Coronary artery (tissue), 2 donors: ENCODE data around the gene NFKBIE.

Source experiments
- DNase-seq: peaks from one replicate; pipeline ENCODE4 v3.0.0-alpha.2; 2017; ENCODE audit warnings: low spot score
- H3K27ac ChIP-seq, 2 donors: fragments of 200-600 bp; sonication (generic); one replicate each; pipeline ENCODE4 v1.5.1; 2016 to 2019
- H3K4me3 ChIP-seq: fragments of 200-600 bp; sonication (generic); 2 replicates; pipeline ENCODE4 v1.5.1; 2016; ENCODE audit warnings: mild to moderate bottlenecking, moderate library complexity
- TF ChIP-seq, protein P1 (sequence below): fragments of 200-600 bp; sonication (generic); IDR thresholded peaks from one replicate; pipeline ENCODE4 v1.5.1; 2019; ENCODE audit warnings: antibody characterized with exemption

Gene NFKBIE

GRCh38 chr6:44257025-44257752, 8.2 kb downstream of the NFKBIE start, which contains the start of gene SLC35B2:
SLC35B2 (minus strand) TSS chr6:44257528; CDS start chr6:44257410, 118 bp downstream.
- TF ChIP-seq, protein P1, sequence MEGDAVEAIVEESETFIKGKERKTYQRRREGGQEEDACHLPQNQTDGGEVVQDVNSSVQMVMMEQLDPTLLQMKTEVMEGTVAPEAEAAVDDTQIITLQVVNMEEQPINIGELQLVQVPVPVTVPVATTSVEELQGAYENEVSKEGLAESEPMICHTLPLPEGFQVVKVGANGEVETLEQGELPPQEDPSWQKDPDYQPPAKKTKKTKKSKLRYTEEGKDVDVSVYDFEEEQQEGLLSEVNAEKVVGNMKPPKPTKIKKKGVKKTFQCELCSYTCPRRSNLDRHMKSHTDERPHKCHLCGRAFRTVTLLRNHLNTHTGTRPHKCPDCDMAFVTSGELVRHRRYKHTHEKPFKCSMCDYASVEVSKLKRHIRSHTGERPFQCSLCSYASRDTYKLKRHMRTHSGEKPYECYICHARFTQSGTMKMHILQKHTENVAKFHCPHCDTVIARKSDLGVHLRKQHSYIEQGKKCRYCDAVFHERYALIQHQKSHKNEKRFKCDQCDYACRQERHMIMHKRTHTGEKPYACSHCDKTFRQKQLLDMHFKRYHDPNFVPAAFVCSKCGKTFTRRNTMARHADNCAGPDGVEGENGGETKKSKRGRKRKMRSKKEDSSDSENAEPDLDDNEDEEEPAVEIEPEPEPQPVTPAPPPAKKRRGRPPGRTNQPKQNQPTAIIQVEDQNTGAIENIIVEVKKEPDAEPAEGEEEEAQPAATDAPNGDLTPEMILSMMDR, result peak; percentile 83
- H3K4me3 ChIP-seq, result peak within 1 kb of the TSS; percentile 87
- H3K27ac ChIP-seq, result peak within 1 kb of the TSS; percentile 84 to 86
- no peak for DNase-seq

DNA sequence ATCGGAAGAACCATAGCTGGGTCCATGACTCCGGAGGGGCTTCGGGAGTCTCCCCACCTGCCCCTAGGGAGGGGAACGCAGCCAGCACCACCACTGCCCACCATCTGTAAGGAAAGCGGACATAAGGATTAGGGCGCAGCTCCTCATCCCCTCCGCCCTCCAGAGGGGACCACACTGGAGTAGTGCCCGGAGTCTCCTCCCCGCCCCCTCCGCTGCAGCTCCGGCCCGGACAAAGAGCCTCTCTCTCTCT, 8.7 kb downstream of the NFKBIE start:
- no peak for DNase-seq
- TF ChIP-seq, protein P1, result no peak
- Histone ChIP-seq H3K4me3 (peak overlapping the region; percentile 87), H3K27ac (peak overlapping the region; percentile 84 to 86)

- DNase-seq, result no peak
- Histone ChIP-seq H3K4me3 (peak overlapping the region; percentile 87), H3K27ac (peak overlapping the region; percentile 84 to 86)
- TF ChIP-seq, protein P1, result no peak
Observed at GRCh38 chr6:44255871-44256774, 9.2 kb downstream of the NFKBIE start.

- Histone ChIP-seq H3K4me3 (no peak overlapping the region), H3K27ac (no peak overlapping the region)
- DNase-seq, result no peak
- TF ChIP-seq, protein P1, result no peak
Observed at GRCh38 chr6:44255105-44255808, 10.1 kb downstream of the NFKBIE start.

- H3K27ac ChIP-seq, result no peak overlapping the region
- DNase-seq, result no peak
Observed at GRCh38 chr6:44254191-44255104, 10.9 kb downstream of the NFKBIE start.

More at GRCh38 chr6:44254191-44255104, 10.9 kb downstream of the NFKBIE start:
- TF ChIP-seq, protein P1, result no peak
- no peak overlapping the region for H3K4me3 ChIP-seq
